H1 (cell line): ENCODE results near the gene PPIC. TPM values are rescaled to one million over a fixed set of nuclear protein-coding genes. Genes with fewer than 3 reads are reported as not detected.

Source experiments
- CTCF ChIA-PET: fragments of 300-600 bp; sonication (Branson Sonifier 250); formaldehyde crosslinking; loops from one replicate; lab custom pipeline; 2021; ENCODE audit not compliant: partially characterized antibody; lab: Charles Lee
- POLR2A ChIA-PET: fragments of 300-600 bp; sonication (Branson Sonifier 250); formaldehyde crosslinking; loops from one replicate; lab custom pipeline; 2021; ENCODE audit warnings: inconsistent platforms; ENCODE audit not compliant: partially characterized antibody; lab: Charles Lee
- DNase-seq, 2 experiments: peaks; one replicate each; pipeline versions ENCODE4 v3.0.0 to v3.0.0-alpha.2; 2010 to 2022; ENCODE audit warnings: low spot score in 2 of 2, low read depth in 1 of 2, mixed read lengths in 1 of 2
- FAIRE-seq: peaks from 2 replicates; lab custom pipeline; 2011; peaks lifted over from hg19 to GRCh38; lab: Jason Lieb, UNC
- H2AFZ ChIP-seq: 2 replicates; pipeline ENCODE4 v1.8.1; 2012; ENCODE audit warnings: low read length, inconsistent platforms
- H2AK5ac ChIP-seq: 2 replicates; pipeline ENCODE4 v1.6.1; 2013; ENCODE audit warnings: low read depth, low read length
- H2BK120ac ChIP-seq: replicated peaks from 2 replicates; pipeline ENCODE3; 2013; ENCODE audit warnings: low read depth, low read length, inconsistent platforms
- H2BK12ac ChIP-seq: 2 replicates; pipeline ENCODE4 v1.6.1; 2013; ENCODE audit warnings: low read depth, low read length
- H2BK15ac ChIP-seq: 2 replicates; pipeline ENCODE4 v1.6.1; 2013; ENCODE audit warnings: low read length
- H2BK20ac ChIP-seq: 2 replicates; pipeline ENCODE4 v1.6.1; 2013; ENCODE audit warnings: low read length
- H2BK5ac ChIP-seq: 2 replicates; pipeline ENCODE4 v1.6.1; 2013; ENCODE audit warnings: low read depth, low read length
- H3K14ac ChIP-seq: 2 replicates; pipeline ENCODE4 v1.6.1; 2013; ENCODE audit warnings: inconsistent platforms; ENCODE audit not compliant: insufficient read length
- H3K18ac ChIP-seq: 2 replicates; pipeline ENCODE4 v1.6.1; 2013; ENCODE audit warnings: low read length; ENCODE audit errors: extremely low read depth
- H3K23ac ChIP-seq: 2 replicates; pipeline ENCODE4 v1.6.1; 2013; ENCODE audit warnings: inconsistent platforms; ENCODE audit not compliant: insufficient read length
- H3K23me2 ChIP-seq: 2 replicates; pipeline ENCODE4 v1.6.1; 2013; ENCODE audit warnings: low read depth, low read length
- H3K27ac ChIP-seq: 2 replicates; pipeline ENCODE4 v1.6.1; 2011; ENCODE audit warnings: low read depth, low read length, inconsistent platforms
- H3K27me3 ChIP-seq, 4 experiments: replicated peaks in 1 of 4; 1 replicate in 1 of 4; 2 replicates in 3 of 4; pipeline versions ENCODE4 v1.6.1 to v1.8.1; 2011 to 2013; ENCODE audit warnings: low read length in 3 of 4, mild to moderate bottlenecking in 3 of 4, inconsistent platforms in 2 of 4, mixed read lengths in 2 of 4, moderate library complexity in 1 of 4; ENCODE audit not compliant: control insufficient read depth in 3 of 4, insufficient read depth in 3 of 4; ENCODE audit errors: extremely low read depth in 1 of 4
- H3K36me3 ChIP-seq, 4 experiments: 2 replicates each; pipeline versions ENCODE4 v1.6.1 to v1.8.1; 2011 to 2013; ENCODE audit warnings: mild to moderate bottlenecking in 4 of 4, low read length in 3 of 4, moderate library complexity in 2 of 4, control low read depth in 1 of 4, inconsistent platforms in 1 of 4; ENCODE audit not compliant: insufficient read depth in 4 of 4, control insufficient read depth in 2 of 4
- H3K4ac ChIP-seq: replicated peaks from 2 replicates; pipeline ENCODE3; 2013; ENCODE audit warnings: low read length, low read depth, mixed read lengths, inconsistent platforms; ENCODE audit not compliant: insufficient read length
- H3K4me1 ChIP-seq, 4 experiments: replicated peaks in 1 of 4; 1 replicate in 1 of 4; 2 replicates in 3 of 4; pipeline versions ENCODE4 v1.6.1 to v1.8.1; 2011 to 2013; ENCODE audit warnings: low read length in 3 of 4, inconsistent platforms in 2 of 4, mixed read lengths in 1 of 4; ENCODE audit not compliant: insufficient read depth in 4 of 4, control insufficient read depth in 3 of 4
- H3K4me2 ChIP-seq, 2 experiments: 2 replicates each; pipeline versions ENCODE4 v1.6.1 to v1.8.1; 2011 to 2013; ENCODE audit warnings: low read depth in 2 of 2, low read length in 2 of 2, control low read depth in 1 of 2, inconsistent platforms in 1 of 2, mild to moderate bottlenecking in 1 of 2; ENCODE audit not compliant: insufficient read depth in 1 of 2
- H3K4me3 ChIP-seq, 4 experiments: fragments of 200-600, 300-600 bp in 1 of 4; sonication (generic), shearing (Covaris generic), sonication (Bioruptor Twin) in 1 of 4; 2 replicates each; pipeline versions ENCODE4 v1.5.1 to v1.8.1; 2011 to 2016; ENCODE audit warnings: low read length in 4 of 4, low read depth in 3 of 4, control low read depth in 2 of 4, inconsistent platforms in 2 of 4, mild to moderate bottlenecking in 2 of 4, mixed read lengths in 1 of 4, moderate library complexity in 1 of 4; ENCODE audit not compliant: insufficient read depth in 2 of 4; ENCODE audit errors: extremely low read depth in 1 of 4
- H3K56ac ChIP-seq: replicated peaks from 2 replicates; pipeline ENCODE3; 2013; ENCODE audit warnings: low read depth, mild to moderate bottlenecking, mixed read lengths, low read length, inconsistent platforms; ENCODE audit not compliant: insufficient read length
- H3K79me1 ChIP-seq: 2 replicates; pipeline ENCODE4 v1.6.1; 2013; ENCODE audit warnings: low read depth, low read length, control low read depth
- H3K79me2 ChIP-seq, 2 experiments: 2 replicates each; pipeline versions ENCODE4 v1.6.1 to v1.8.1; 2012 to 2013; ENCODE audit warnings: low read length in 2 of 2, mild to moderate bottlenecking in 2 of 2, inconsistent platforms in 1 of 2; ENCODE audit not compliant: insufficient read depth in 2 of 2, control insufficient read depth in 1 of 2
- H3K9ac ChIP-seq, 4 experiments: replicated peaks in 1 of 4; 1 replicate in 1 of 4; 2 replicates in 3 of 4; pipeline versions ENCODE4 v1.6.1 to v1.8.1; 2011 to 2013; ENCODE audit warnings: low read depth in 3 of 4, low read length in 3 of 4, control low read depth in 2 of 4, mild to moderate bottlenecking in 2 of 4, moderate library complexity in 2 of 4, inconsistent platforms in 1 of 4; ENCODE audit errors: extremely low read depth in 1 of 4
- H3K9me3 ChIP-seq, 2 experiments: 2 replicates each; pipeline versions ENCODE4 v1.6.1 to v1.8.1; 2012 to 2013; ENCODE audit warnings: mild to moderate bottlenecking in 2 of 2, moderate library complexity in 2 of 2, control low read depth in 1 of 2, inconsistent platforms in 1 of 2, low read depth in 1 of 2, low read length in 1 of 2, mixed read lengths in 1 of 2; ENCODE audit not compliant: insufficient read depth in 2 of 2
- H4K20me1 ChIP-seq, 2 experiments: replicated peaks in 1 of 2; 2 replicates each; pipeline versions ENCODE3 to v1.8.1; 2011 to 2013; ENCODE audit warnings: inconsistent platforms in 2 of 2, low read length in 2 of 2, mild to moderate bottlenecking in 1 of 2; ENCODE audit not compliant: insufficient read depth in 2 of 2, control insufficient read depth in 1 of 2
- H4K5ac ChIP-seq: 2 replicates; pipeline ENCODE4 v1.6.1; 2013; ENCODE audit warnings: low read length, low read depth, mixed read lengths, inconsistent platforms; ENCODE audit not compliant: insufficient read length
- H4K8ac ChIP-seq: 2 replicates; pipeline ENCODE4 v1.8.0; 2013; ENCODE audit warnings: mild to moderate bottlenecking, moderate library complexity, low read length, inconsistent platforms; ENCODE audit not compliant: insufficient read depth; ENCODE audit errors: extremely low read depth
- H4K91ac ChIP-seq: replicated peaks from 2 replicates; pipeline ENCODE3; 2013; ENCODE audit warnings: low read length, mixed read lengths, inconsistent platforms; ENCODE audit not compliant: insufficient read length
- BCL11A ChIP-seq, 2 experiments: IDR thresholded peaks; one replicate each; pipeline ENCODE4 v1.6.1; 2011; ENCODE audit warnings: low read depth in 2 of 2, low read length in 2 of 2, mild to moderate bottlenecking in 2 of 2
- BRCA1 ChIP-seq: IDR thresholded peaks from 2 replicates; pipeline ENCODE4 v1.6.1; 2012; ENCODE audit warnings: low read depth, low read length, improper control_type of control experiment
- CTBP2 ChIP-seq: IDR thresholded peaks from 2 replicates; pipeline ENCODE4 v1.7.0; 2011; ENCODE audit warnings: borderline replicate concordance, mild to moderate bottlenecking, moderate library complexity, mixed read lengths, low read length; ENCODE audit not compliant: insufficient read depth, insufficient read length
- EP300 ChIP-seq, 2 experiments: IDR thresholded peaks; 1 replicate in 1 of 2; 2 replicates in 1 of 2; pipeline ENCODE4 v1.6.1; 2011 to 2012; ENCODE audit warnings: low read depth in 2 of 2, low read length in 2 of 2, mild to moderate bottlenecking in 2 of 2, borderline replicate concordance in 1 of 2, inconsistent platforms in 1 of 2, moderate library complexity in 1 of 2
- GTF2F1 ChIP-seq: IDR thresholded peaks from 2 replicates; pipeline ENCODE4 v1.6.1; 2012; ENCODE audit warnings: low read depth, low read length, improper control_type of control experiment, borderline replicate concordance
- NANOG ChIP-seq: IDR thresholded peaks from 2 replicates; pipeline ENCODE4 v1.6.1; 2011; ENCODE audit warnings: low read length, low read depth, mild to moderate bottlenecking, inconsistent platforms; ENCODE audit not compliant: insufficient read depth, poor library complexity, severe bottlenecking
- POLR2AphosphoS5 ChIP-seq: IDR thresholded peaks from 2 replicates; pipeline ENCODE4 v1.6.1; 2011; ENCODE audit warnings: low read depth, low read length
- RXRA ChIP-seq: IDR thresholded peaks from 2 replicates; pipeline ENCODE4 v1.6.1; 2011; ENCODE audit warnings: low read depth, mild to moderate bottlenecking, low read length, moderate library complexity; ENCODE audit not compliant: insufficient read depth
- SAP30 ChIP-seq: fragments of 300-600 bp; sonication (generic); IDR thresholded peaks from 2 replicates; pipeline ENCODE4 v1.7.1; 2012; ENCODE audit warnings: low read length, moderate library complexity, mild to moderate bottlenecking, inconsistent platforms; ENCODE audit not compliant: insufficient read depth, insufficient replicate concordance
- SP4 ChIP-seq: IDR thresholded peaks from 2 replicates; pipeline ENCODE4 v1.6.1; 2012; ENCODE audit warnings: low read length, inconsistent platforms
- SUZ12 ChIP-seq: fragments of 200-600 bp; sonication (generic); IDR thresholded peaks from 2 replicates; pipeline ENCODE4 v1.6.1; 2012; ENCODE audit warnings: mild to moderate bottlenecking, inconsistent platforms, low read length, moderate library complexity, mixed read lengths
- TAF7 ChIP-seq: optimal IDR thresholded peaks from 2 replicates; pipeline ENCODE3; 2011; ENCODE audit warnings: low read depth, mild to moderate bottlenecking, inconsistent platforms, low read length, moderate library complexity, borderline replicate concordance
- YY1 ChIP-seq: IDR thresholded peaks from 2 replicates; pipeline ENCODE4 v1.6.1; 2011; ENCODE audit warnings: low read depth, mild to moderate bottlenecking, low read length
- WGBS, 2 experiments: shearing (Covaris generic) in 1 of 2; methylation state at CpG; one replicate each; pipeline versions ENCODE4 v1.1.6 to v1.1.7; 2013 to 2015; ENCODE audit warnings: low lambda C conversion rate in 2 of 2, mixed read lengths in 2 of 2, inconsistent platforms in 1 of 2, low coverage in 1 of 2, missing lambda C conversion rate in 1 of 2; ENCODE audit not compliant: insufficient replicate concordance in 2 of 2, insufficient coverage in 1 of 2, insufficient read length in 1 of 2; ENCODE audit errors: extremely low coverage in 1 of 2, missing lambda C conversion rate in 1 of 2; 5-methylcytosine and 5-hydroxymethylcytosine counted together
- polyA plus RNA-seq, 7 experiments: library from polyadenylated mRNA; depleted of rRNA in 3 of 7; stranded (reverse) in 5 of 7; unstranded in 2 of 7; fragments of >200 nt in 5 of 7; fragments of 200-250 nt in 2 of 7; gene quantifications; 1 replicate in 5 of 7; 2 replicates in 1 of 7; 4 replicates in 1 of 7; pipeline versions ENCODE4 v1.2.1 to v1.2.3, GENCODE V29; 2011 to 2013; ENCODE audit warnings: missing spikeins in 2 of 7, mixed read lengths in 2 of 7
- total RNA-seq: library from RNA; stranded (reverse); fragmentation: NEBNext Ultra II Directional; extraction: Animal tissue kit (Norgen Biotek cat#: 25700); gene quantifications from 2 replicates; pipeline ENCODE4 v1.2.1, GENCODE V29; 2021

Gene PPIC
- total and polyA plus RNA-seq, 2 of the 8 experiments (the other 6 are each of a cell fraction or from before 2014, with no cell fraction given) = 8.5 to 10.4 TPM

DNA sequence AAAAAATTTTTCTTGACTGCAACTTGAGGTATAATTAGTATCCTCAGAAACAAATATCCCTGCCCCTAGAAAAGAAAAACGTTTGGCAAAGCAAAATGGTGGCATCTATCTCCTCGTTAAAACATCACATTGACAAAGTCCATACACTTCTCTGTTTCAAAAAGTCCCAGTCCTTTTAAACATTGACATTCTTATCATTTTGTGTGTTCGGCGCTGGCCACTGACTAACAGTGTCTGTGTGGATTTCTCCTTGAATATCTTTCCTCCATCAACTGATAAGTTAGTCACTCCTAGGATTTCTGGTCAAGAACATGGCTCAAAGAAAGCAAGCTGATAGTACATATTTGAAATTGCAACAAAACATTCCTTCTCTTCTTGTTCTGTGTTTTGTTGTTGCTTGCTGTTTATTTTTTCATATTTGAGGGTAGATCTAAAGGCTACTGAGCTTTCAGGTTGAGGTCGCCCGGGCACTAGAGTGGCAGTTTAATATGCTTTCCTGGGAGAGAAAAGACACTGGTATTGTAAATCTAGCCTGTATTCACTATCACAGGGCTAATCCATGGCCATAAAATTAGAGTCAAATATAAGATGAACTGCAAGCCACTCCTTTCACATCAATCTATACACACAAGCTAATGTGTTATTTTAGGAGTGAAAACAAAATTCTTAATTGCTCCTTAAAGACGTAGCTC is 8.5 kb upstream of the PPIC start:
- no peaks in the 10 kb centered on the region for H3K4me1 ChIP-seq
- WGBS, 2 experiments = 91% methylated on average over 7 of the region's 7 CpGs; no CpG with 5 or more reads in 1 of the 2 experiments
- no peak overlapping the region for H4K8ac ChIP-seq
- H4K20me1 ChIP-seq = no peaks in the 10 kb centered on the region
- DNase-seq (no peak), FAIRE-seq (no peak)
- no peak overlapping the region for H2AK5ac ChIP-seq
- H3K79me1 ChIP-seq = no peaks in the 10 kb centered on the region
- H2BK5ac ChIP-seq = no peak overlapping the region
- no peak overlapping the region for H2BK15ac ChIP-seq
- no peaks in the 10 kb centered on the region for H3K23me2 ChIP-seq
- H3K27ac ChIP-seq = no peak overlapping the region
- ChIA-PET POLR2A (no interaction called here), CTCF (interaction anchor here (0.6 to 1.4 kb wide), 3 partner anchors 10 to 313 kb away, joined by 3 to 6 read pairs (median 3); no protein-coding TSS in a partner anchor)
- no peak overlapping the region for H3K9ac ChIP-seq
- H2BK12ac ChIP-seq = no peak overlapping the region
- no peak overlapping the region for H2AFZ ChIP-seq
- H3K56ac ChIP-seq = no peak overlapping the region
- H2BK20ac ChIP-seq = no peak overlapping the region
- H4K5ac ChIP-seq = no peak overlapping the region
- no peak overlapping the region for H3K4me3 ChIP-seq
- no peak overlapping the region for H3K4ac ChIP-seq
- H3K79me2 ChIP-seq = no peaks in the 10 kb centered on the region
- H4K91ac ChIP-seq = no peak overlapping the region
- H3K36me3 ChIP-seq = no peaks in the 10 kb centered on the region
- H3K27me3 ChIP-seq = no peaks in the 10 kb centered on the region
- no peak overlapping the region for H3K18ac ChIP-seq
- H3K23ac ChIP-seq = no peak overlapping the region
- H3K9me3 ChIP-seq = no peaks in the 10 kb centered on the region
- no peak overlapping the region for H3K4me2 ChIP-seq
- no peak overlapping the region for H2BK120ac ChIP-seq
- no peak overlapping the region for H3K14ac ChIP-seq
- TF ChIP-seq SUZ12 = no peak
- TF ChIP-seq GTF2F1 = no peak
- TF ChIP-seq SP4 = no peak
- no peak for TF ChIP-seq RXRA
- no peak for TF ChIP-seq BRCA1
- TF ChIP-seq BCL11A (IDR thresholded peaks at IDR 0.05; ENCODE audit: low read depth in 2 of 2, low read length in 2 of 2) = no peak
- TF ChIP-seq SAP30 = no peak
- no peak for TF ChIP-seq TAF7
- TF ChIP-seq CTBP2 = no peak
- TF ChIP-seq NANOG = no peak
- no peak for TF ChIP-seq EP300 (IDR thresholded peaks at IDR 0.05; ENCODE audit: borderline replicate concordance in 1 of 2, low read depth in 2 of 2, low read length in 2 of 2)
- TF ChIP-seq YY1 = no peak
- TF ChIP-seq POLR2AphosphoS5 = no peak
